Ovary (tissue), 9 donors: ENCODE data around the gene NDUFB4. TPM values are rescaled to one million over a fixed set of nuclear protein-coding genes. Genes with fewer than 3 reads are reported as not detected.

Experiments used
- DNase-seq, 5 donors: peaks; one replicate each; pipeline ENCODE4 v3.0.0-alpha.2; 2019 to 2020
- H3K27ac ChIP-seq, 2 donors: fragments of 200-600 bp; one replicate each; pipeline versions ENCODE4 v1.5.1 to v1.8.0; 2019 to 2022
- H3K27me3 ChIP-seq: fragments of 200-600 bp; one replicate; pipeline ENCODE4 v1.8.0; 2022
- H3K36me3 ChIP-seq: fragments of 200-600 bp; sonication (generic); one replicate; pipeline ENCODE4 v1.5.1; 2019
- H3K4me1 ChIP-seq: one replicate; pipeline ENCODE4 v1.8.1; 2013; ENCODE audit warnings: mild to moderate bottlenecking, moderate library complexity; ENCODE audit not compliant: insufficient read depth
- H3K4me3 ChIP-seq: fragments of 200-600 bp; sonication (generic); one replicate; pipeline ENCODE4 v1.5.1; 2017
- H3K9me3 ChIP-seq, 2 donors: fragments of 200-600 bp in 1 of 2; sonication (generic) in 1 of 2; one replicate each; pipeline versions ENCODE4 v1.5.1 to v1.8.1; 2013 to 2019; ENCODE audit warnings: mild to moderate bottlenecking in 1 of 2, moderate library complexity in 1 of 2
- EP300 ChIP-seq: sonication (generic); formaldehyde crosslinking; IDR thresholded peaks from one replicate; pipeline ENCODE4 v1.6.1; 2017; ENCODE audit warnings: antibody characterized with exemption
- POLR2A ChIP-seq: fragments of 450-650 bp; IDR thresholded peaks from one replicate; pipeline ENCODE4 v1.6.1; 2017; ENCODE audit warnings: antibody characterized with exemption, mild to moderate bottlenecking, moderate library complexity
- WGBS, 3 donors: extraction: QIAGEN DNeasy Blood & Tissue Kit in 1 of 3; methylation state at CpG; one replicate each; pipeline versions ENCODE4 v1.1.5 to v1.1.7; 2013 to 2017; 5-methylcytosine and 5-hydroxymethylcytosine counted together
- intact Hi-C, 4 donors: fragments of 100-400 bp; cut with DNase I; formaldehyde crosslinking; loops; one replicate each; pipeline versions ENCODE4 v1.11.0 to v1.15.1; 2022 to 2023
- polyA plus RNA-seq, 2 donors: library from polyadenylated mRNA; stranded (reverse); fragments of 200-250 nt in 1 of 2; fragments of 350-450 nt in 1 of 2; fragmentation: Illumina TruSeq in 1 of 2; extraction: RNeasy Lipid Tissue Mini Kit (QIAGEN cat#74804) in 1 of 2; gene quantifications; one replicate each; pipeline ENCODE4 v1.2.3, GENCODE V29; 2013 to 2014
- total RNA-seq, 7 donors: library from RNA; depleted of rRNA in 2 of 7; stranded (reverse); fragments of >200 nt in 2 of 7; fragmentation: NEBNext Ultra II Directional in 3 of 7; extraction: Animal tissue kit (Norgen Biotek cat#: 25700) in 3 of 7; gene quantifications; one replicate each; pipeline versions ENCODE4 v1.1.0 to v1.2.4, GENCODE V29; 2016 to 2023
- TF ChIP-seq, protein P1 (sequence below), 3 donors: fragments of 450-650 bp in 2 of 3; fragments of 200-600 bp in 1 of 3; IDR thresholded peaks; one replicate each; pipeline versions ENCODE4 v1.5.1 to v1.8.0; 2016 to 2022; ENCODE audit warnings: antibody characterized with exemption in 3 of 3, mild to moderate bottlenecking in 1 of 3
- donor health status: DM: no; HTN: no; CAD: no; lungs with moderate emphysema.
- donor health status: DM: no; HTN: no; CAD: no.
- donor health status: Bipolar disorder and iron deficiency.
- donor health status: DM: yes; HTN: yes; CAD: no.
- donor health status: DM: no; HTN: no; CAD: no.
- donor health status: DM: yes; HTN: yes; CAD: no.

The NDUFB4 gene
- total and polyA plus RNA-seq, 9 donors: 58.2 to 183 (median 100) TPM

DNA sequence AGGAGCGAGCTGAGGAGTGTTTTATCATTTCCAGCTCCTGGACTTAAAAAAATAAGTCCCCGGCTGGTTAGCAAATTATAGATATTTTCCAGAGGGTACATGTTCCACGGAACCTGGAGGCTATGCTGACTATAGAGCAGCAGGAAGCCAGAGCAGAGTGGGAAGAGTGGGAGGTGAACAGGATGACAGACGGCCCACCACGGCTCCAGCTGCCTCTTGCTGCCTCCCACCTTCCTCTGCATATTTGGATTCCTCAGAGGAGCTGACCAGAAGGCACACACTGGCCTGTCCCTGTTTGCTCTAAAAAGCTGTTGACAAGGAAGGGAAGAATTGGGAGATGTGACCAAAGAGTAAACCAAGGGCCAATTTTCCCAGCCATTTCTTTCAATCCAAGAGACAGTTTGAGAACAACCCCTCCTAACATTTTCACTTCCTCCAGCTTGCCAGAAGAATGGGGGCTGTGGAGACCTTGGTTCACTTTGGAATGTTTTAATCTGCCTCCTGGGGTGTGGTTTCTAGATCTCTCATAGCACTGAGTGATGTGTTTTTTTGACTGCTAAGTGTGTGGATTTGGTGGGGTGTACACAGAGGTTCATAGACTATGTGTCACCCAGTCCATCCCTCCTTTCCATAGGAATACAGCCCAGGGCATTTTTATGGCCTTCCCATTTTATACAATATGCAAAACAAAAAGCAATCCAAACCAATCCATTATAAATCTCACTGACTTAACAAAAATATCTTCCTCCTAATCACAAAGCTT is 49.1 kb downstream of the NDUFB4 start:
- no peak for DNase-seq
- TF ChIP-seq EP300: no peak
- TF ChIP-seq, protein P1, sequence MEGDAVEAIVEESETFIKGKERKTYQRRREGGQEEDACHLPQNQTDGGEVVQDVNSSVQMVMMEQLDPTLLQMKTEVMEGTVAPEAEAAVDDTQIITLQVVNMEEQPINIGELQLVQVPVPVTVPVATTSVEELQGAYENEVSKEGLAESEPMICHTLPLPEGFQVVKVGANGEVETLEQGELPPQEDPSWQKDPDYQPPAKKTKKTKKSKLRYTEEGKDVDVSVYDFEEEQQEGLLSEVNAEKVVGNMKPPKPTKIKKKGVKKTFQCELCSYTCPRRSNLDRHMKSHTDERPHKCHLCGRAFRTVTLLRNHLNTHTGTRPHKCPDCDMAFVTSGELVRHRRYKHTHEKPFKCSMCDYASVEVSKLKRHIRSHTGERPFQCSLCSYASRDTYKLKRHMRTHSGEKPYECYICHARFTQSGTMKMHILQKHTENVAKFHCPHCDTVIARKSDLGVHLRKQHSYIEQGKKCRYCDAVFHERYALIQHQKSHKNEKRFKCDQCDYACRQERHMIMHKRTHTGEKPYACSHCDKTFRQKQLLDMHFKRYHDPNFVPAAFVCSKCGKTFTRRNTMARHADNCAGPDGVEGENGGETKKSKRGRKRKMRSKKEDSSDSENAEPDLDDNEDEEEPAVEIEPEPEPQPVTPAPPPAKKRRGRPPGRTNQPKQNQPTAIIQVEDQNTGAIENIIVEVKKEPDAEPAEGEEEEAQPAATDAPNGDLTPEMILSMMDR (IDR thresholded peaks at IDR 0.05): no peak
- TF ChIP-seq POLR2A: no peak
- Histone ChIP-seq H3K4me1 (peaks cover 3% of the 10 kb centered on the region), H3K9me3 (no peaks in the 10 kb centered on the region), H3K27ac (no peak overlapping the region), H3K4me3 (no peak overlapping the region), H3K36me3 (no peaks in the 10 kb centered on the region), H3K27me3 (no peaks in the 10 kb centered on the region)
- 6 to 21% (median 15%) methylated on average over 5 of the region's 5 CpGs for WGBS, 3 donors
- intact Hi-C loops: no loop called here

DNA sequence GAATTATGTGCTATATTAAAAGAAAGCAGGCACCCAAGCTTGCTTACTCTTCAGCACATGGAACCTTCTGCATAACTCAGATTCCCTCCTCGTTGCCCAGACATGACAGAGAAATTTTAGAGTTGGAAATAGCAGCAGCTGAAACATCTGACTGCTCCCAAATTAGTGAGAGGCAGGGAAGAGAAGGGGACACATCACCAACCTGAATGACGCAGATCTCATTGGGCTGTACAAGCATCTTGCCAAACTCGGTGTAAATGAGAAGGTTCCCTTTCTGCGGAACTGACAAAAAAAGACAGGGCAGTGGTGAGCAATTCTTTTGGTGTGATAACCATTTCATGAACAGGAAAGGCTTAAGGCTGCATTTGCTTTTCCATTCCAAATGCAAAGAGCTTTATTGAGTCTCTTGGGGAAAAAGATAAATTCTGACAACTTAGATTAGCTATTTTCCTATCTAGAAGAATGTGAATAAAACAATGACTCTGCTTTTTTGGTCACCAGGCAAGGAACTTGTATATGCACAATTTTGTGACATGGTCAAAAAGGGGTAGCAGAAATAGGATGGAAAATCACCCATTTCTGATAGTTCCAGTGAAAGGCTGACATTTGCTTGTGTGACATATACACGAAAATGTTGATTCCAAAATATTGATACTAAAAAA is 50.8 kb downstream of the NDUFB4 start:
- Histone ChIP-seq H3K27me3 (no peaks in the 10 kb centered on the region), H3K4me1 (peaks cover 3% of the 10 kb centered on the region), H3K27ac (no peak overlapping the region), H3K36me3 (no peaks in the 10 kb centered on the region), H3K9me3 (no peaks in the 10 kb centered on the region), H3K4me3 (no peak overlapping the region)
- 70 to 75% (median 73%) methylated on average over 5 of the region's 5 CpGs for WGBS, 3 donors
- DNase-seq: no peak
- TF ChIP-seq, protein P1 (IDR thresholded peaks at IDR 0.05): no peak
- TF ChIP-seq POLR2A: no peak
- no peak for TF ChIP-seq EP300
- intact Hi-C loops: no loop called here

DNA sequence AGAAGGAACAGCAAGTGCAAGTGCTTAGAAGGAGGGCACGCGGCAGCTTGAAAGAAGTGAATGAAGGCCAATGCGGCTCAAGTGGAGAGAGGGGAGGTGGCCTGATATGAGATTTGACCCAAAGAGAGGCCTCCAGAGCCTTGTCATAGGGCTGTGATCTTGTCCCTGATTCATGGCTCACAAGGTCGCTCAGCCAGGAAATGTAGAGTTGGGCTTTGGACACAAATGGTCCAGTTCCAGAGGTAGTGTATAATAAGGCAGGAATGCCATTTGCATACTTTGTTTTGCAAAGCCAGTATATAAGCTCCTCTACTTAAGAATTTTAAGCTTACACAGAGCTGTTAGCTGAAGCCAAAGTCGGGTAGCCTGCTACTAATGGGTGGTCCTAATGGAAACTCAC is 52.2 kb downstream of the NDUFB4 start:
- TF ChIP-seq, protein P1 (IDR thresholded peaks at IDR 0.05): no peak
- TF ChIP-seq POLR2A: no peak
- no peak for TF ChIP-seq EP300
- Histone ChIP-seq H3K27me3 (no peaks in the 10 kb centered on the region), H3K4me1 (peaks cover 4% of the 10 kb centered on the region), H3K9me3 (no peaks in the 10 kb centered on the region), H3K4me3 (no peak overlapping the region), H3K27ac (no peak overlapping the region), H3K36me3 (no peaks in the 10 kb centered on the region)
- DNase-seq: no peak
- 86 to 93% (median 88%) methylated on average over 5 of the region's 5 CpGs for WGBS, 3 donors
- intact Hi-C loops: no loop called here

DNA sequence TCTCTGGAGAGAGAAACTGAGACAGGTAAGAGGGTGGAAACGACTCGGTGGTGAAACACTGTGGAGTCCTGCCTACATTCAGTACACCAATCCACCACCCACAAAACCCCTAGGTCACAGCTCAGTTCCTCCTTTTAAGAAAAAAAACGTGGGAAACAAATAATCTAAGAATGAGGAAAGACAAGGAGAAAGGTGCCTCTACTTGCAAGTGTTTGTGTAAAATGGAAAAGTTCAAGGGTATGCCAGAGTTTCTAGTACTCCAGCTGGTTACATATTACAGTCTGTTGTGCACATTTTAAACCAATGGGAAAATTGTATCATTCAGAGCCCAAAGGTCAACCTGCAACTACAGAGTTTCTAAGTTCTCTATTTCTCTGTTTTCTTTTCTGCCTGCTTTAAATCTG is 53.7 kb downstream of the NDUFB4 start:
- intact Hi-C loops: no loop called here
- Histone ChIP-seq H3K9me3 (no peaks in the 10 kb centered on the region), H3K27ac (peak overlapping the region in 1 of 2 donors; percentile 30), H3K36me3 (no peaks in the 10 kb centered on the region), H3K4me1 (peaks cover 4% of the 10 kb centered on the region), H3K27me3 (no peaks in the 10 kb centered on the region), H3K4me3 (no peak overlapping the region)
- 24 to 47% (median 25%) methylated on average over 3 of the region's 3 CpGs for WGBS, 3 donors
- no peak for TF ChIP-seq EP300
- no peak for TF ChIP-seq POLR2A
- TF ChIP-seq, protein P1 (IDR thresholded peaks at IDR 0.05): no peak
- DNase-seq: no peak
